NCI-H82 treated with DMSO at 0.1 percent for 48 hours (cell line): ENCODE measurements around the gene SPATA9.
"Not testable (repeated sequence)": the region's sequence is repeated elsewhere in the genome, so short reads cannot be mapped to it uniquely, and the experiment has no call there.

Experiments
- DNase-seq: peaks from one replicate; lab custom pipeline; 2025; ENCODE audit not compliant: unreplicated experiment; lab: John Stamatoyannopoulos, UW

SPATA9 gene

DNA sequence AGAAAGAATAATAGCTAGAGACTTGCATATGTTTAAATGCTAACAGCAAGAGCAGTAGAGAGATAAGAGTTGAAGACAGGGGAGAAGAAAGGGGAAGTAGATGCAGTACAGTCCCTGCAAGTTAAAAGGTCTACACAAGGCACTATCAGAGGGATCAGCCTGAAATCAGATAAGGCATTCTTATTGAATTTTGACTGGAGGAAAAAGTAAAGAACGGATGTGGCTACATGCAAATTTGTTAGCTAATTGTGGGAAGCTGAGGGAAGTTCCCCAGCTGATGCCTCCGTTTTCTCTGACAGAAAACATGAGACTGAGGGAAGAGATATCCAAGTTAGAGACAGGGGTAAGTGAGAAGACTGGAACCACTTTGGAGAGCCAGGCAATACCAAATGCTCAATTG lies 35.4 kb upstream of the SPATA9 start:
- DNase-seq: no peak

DNA sequence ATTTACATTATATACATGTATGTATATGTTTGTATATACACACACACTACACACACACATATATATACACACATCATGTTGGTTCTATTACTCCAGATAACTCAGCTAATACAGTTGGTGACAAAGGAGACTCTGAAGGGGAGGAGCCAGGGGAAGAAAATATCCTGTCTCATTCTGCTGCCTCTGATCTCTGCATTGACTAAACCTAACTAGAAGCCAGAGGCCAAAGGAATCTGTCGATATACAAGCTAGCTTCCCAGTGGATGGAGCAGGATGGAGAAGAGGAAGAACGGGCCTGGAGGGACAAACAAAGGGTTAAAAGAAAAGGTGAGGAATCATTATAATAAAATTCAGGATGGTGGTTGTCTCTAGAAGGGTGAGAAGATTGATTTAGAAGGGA lies 34.6 kb upstream of the SPATA9 start:
- no peak for DNase-seq

DNA sequence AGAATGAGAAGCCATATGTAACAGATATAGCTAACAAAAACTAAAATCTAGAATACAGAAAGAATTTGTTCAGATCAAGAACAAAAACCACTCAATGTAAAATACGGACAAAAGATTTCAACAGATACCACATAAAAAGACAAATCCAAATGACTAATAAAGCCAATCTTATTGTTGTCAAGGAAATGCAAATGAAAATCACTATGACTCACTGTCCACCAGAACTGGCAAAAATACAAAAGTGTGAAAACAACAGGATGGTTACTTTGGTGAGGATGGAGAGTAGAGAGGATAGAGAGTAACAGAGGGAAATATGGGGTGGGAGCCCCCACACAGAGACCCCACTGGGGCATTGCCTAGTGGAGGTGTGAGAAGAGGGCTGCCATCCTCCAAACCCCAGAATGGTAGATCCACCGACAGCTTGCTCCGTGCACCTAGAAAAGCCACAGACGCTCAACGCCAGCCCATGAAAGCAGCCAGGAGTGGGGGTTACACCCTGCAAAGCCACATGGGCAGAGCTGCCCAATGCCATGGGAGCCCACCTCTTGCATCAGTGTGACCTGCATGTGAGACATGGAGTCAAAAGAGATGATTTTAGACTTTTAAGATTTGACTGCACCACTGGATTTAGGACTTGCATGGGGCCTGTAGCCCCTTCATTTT lies 33.1 kb upstream of the SPATA9 start:
- no peak for DNase-seq

DNA sequence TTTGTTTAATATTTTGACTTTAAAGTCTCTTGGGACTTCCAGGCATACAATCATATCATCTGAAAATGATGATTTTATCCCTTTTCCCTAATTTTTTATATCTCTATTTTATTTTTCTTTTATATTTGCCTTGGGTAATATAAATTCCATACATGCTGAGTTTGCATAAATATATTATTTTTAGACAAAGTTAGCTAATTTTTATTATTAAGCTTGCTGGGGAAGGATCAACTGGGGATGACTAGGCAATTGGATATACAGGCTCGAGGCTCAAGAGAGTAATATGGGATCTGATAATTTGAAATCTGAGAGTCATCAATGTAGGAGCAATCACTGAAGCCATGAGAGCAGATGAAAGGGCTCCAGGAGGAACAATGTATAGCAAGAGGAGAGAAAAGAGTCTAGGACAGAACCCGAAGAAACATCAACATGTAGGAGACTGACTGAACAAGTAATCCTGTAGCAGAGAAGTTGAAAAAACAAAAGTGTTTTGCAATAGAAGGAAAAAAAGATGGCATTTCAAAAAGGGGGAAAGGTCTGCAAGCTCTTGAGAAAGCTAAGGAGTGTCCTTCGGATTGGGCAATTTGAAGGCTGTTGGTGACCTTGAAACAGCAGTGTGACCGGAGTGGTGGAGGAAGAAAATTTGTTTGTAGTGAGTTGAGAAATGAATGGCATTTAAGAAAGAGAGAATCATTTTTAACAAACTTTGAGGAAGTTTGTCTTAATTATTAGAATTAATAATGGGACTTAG lies 31.3 kb upstream of the SPATA9 start:
- DNase-seq: no peak

DNA sequence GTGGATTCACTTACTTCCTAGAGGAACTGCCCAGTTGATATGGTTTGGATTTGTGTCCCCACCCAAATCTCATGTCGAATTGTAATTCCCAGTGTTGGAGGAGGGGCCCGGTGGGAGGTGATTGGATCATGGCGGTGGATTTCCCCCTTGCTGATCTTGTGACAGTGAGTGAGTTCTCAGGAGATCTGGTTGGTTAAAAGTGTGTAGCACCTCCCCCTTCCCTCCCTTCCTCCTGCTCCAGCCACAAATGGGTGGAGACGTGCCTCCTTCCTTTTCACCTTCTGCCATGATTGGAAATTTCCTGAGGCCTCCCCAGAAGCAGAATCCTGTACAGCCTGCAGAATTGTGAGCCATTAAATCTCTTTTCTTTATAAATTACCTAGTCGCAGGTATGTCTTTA lies 30.5 kb upstream of the SPATA9 start:
- not testable (repeated sequence) for DNase-seq

DNA sequence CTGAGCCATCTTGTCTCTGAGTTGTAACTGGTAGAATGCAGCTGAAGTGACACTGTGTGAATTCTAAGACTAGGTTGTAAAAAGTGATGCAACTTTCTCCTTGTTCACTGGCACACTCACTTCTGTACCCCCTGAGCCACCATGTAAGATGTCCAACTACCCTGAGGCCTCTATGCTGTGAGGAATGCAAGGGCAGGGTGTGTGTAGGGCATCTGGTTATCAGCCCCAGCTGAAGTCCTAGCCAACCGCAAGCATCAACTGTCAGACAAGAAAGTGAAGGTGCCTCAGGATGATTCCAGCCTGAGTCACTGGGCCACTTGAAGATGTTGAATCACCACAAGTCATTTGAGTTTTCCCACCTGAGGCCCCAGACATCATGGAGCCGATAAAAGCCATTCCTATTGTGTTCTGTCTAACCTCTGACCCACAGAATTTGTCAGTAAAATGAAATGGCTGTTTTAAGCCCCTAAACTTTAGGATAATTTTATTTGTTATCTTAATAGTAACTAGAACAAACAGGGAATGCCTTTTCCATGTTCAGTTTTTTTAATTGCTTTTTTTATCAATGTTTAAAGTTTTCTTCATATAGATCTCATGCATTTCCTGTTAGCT lies 29.7 kb upstream of the SPATA9 start:
- DNase-seq: no peak

DNA sequence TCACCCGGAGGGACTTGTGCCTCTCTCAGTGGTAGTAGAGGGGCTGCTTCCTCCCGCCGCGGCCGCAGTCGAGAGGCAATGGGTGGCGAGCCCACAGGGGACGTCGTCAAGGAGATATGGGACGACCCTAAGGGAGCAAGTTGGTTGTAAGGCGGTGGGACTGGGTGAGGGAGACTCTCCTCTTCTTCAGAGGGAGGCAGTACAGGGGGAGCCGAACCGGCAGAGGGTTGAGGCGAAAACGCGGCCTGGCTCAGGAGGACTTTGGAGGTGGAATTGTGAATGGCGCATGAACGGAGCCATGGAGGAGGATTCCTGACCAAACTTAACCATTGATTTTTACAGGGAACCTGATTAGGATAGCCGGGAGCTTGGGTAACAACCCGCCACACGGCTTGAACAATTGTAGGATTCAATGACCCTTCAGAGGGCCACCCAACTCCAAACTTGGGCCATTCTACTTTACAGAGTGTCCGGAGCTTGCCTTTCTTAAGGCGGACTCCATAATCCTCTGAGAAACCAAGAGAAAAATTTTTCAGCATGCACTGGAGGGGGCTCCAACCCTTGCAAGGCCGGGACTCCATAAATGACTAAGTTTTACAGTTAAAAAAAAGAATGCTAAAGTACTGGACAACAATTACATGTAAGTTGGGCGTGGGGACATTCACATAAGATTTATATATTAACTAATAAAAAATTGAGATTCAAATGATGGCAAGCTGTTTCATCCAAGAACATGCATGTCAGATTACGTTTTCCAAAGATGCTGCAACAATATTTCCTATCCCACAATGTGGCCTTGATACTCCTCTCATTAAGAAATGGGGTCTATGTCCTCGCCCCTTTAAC lies 28.9 kb upstream of the SPATA9 start:
- no peak for DNase-seq

DNA sequence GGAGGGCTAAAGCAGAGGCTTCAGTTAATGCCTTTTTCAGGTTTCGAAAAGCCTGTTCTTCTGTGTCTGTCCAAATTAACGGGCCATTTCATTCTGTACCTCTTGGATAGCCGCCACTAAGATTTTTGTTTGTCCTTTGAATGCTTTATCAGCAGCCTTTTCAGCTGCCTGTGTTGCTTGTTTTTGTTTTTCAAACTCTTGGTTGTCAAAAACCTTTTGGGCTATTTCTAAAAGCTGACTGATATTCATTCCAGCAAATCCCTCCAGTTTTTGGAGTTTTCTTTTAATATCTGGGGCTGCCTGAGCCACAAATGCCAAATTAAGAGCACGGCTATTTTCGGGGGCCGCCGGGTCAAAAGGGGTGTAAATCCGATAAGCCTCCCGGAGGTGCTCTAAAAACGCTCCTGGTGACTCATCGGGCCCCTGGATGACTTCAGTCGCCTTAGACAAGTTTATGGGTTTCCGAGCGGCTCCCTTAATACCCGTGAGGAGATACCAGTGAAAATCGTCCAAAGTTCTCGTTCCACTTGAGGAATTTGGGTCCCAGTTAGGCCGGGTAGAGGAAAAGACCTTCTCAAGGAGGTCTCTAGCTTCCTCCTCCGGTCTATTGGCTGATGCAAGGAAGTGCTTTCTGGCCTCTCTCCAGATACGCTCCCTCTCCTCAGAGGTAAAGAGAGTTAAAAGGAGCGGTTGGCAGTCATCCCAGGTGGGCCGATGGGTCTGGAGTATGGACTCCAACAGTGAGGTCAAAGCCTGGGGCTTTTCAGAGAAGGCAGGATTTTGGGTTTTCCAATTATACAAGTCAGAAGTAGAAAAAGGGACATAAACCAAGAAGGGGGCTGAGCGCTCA lies 28.1 kb upstream of the SPATA9 start:
- not testable (repeated sequence) for DNase-seq

DNA sequence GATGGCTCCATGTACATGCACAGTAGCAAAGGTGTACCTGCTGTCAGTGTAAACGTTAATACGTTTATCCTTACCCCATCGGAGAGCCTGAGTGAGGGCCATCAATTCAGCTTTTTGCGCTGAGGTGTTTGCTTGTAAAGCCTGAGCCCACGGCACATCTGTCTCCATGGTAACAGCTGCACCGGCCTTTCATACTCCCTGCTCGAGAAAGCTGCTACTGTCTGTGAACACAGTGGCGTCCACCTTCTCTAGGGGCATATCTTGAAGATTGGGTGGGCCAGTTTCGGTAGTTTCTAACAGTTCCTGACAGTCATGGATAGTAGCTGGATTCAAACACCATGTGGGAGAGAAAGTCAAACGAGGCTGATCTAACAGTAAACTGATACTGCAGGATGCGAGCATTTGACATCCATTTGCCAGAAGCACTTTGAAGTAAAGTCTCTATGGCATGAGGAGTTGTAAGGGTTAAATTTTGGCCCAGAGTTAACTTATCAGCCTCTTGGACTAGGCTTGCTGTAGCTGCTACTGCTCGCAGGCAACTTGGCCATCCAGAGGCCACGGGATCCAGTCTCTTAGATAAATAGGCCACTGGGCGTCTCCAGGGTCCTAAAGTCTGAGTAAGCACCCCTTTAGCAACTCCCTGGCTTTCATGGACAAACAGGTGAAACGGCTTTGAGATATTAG lies 27.3 kb upstream of the SPATA9 start:
- no peak for DNase-seq

DNA sequence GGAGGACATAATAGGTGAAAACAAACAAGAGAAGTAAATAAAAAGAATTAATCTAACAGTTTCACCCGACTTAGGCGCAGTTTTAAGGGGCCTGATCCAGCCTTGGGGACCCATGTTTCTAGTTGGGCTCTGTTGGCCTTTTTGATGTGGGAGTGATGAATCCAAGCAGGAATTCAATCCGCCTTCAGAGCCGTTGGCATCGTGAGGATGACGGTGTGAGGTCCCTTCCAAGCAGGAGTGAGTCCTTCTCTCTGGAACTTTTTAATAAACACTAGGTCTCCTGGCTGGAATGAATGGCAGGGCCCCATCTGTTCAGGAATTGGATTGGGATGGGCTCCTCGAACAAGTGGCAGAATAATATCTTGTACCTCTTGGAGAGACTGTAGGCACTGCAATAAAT lies 26.1 kb upstream of the SPATA9 start:
- no peak for DNase-seq

DNA sequence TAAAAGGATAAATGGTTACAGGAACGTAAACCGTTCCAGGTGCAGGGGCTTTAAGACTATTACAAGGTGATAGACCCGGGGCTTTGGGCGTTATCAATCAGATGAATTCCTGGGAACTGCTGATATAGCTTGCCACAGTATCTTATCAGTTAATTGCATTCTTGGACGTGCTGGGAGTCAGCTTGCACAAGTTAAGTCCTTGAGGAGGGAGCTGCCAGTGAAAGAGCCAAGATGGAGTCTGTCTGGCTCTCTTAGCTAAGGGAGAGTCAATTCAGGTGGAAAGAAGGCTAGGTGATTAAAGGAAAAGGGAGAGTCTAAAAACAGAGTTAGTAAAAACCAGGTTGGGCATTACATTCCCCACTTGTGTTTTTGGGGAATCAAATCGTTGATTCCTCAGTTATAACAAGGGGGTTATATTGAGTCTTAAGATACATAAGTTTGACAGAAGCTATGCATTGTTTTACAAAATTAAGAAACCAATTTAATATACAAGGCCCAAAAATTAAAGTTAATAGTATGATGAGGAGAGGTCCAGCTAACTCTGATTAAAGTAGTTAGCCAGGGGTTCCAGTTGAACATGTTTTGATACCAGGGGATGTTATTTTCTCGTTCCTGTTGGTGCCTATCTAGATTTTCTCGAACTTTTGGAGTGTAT lies 24.9 kb upstream of the SPATA9 start:
- not testable (repeated sequence) for DNase-seq

DNA sequence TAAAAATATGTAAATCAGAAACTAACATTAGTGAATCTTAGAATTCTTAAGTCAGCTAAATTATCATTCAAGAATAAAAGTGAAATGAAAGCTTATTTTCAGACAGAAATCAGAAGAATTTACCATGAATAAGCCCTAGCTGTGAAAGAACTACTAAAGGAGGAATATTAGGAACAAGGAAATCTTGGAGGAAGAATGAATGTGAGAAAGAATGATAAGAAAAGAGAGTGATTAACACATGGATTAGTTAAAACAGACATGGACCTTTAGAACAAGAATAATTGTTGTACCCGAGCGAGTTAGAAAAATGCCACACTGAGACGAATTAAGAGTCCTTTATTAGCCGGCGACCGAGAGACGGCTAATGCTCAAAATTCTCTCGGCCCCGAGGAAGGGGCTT lies 24.3 kb upstream of the SPATA9 start:
- no peak for DNase-seq

DNA sequence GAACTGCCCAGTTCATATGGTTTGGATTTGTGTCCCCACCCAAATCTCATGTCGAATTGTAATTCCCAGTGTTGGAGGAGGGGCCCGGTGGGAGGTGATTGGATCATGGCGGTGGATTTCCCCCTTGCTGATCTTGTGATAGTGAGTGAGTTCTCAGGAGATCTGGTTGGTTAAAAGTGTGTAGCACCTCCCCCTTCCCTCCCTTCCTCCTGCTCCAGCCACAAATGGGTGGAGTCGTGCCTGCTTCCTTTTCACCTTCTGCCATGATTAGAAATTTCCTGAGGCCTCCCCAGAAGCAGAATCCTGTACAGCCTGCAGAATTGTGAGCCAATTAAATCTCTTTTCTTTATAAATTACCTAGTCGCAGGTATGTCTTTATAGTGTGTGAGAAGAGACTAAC lies 23.4 kb upstream of the SPATA9 start:
- DNase-seq: not testable (repeated sequence)

DNA sequence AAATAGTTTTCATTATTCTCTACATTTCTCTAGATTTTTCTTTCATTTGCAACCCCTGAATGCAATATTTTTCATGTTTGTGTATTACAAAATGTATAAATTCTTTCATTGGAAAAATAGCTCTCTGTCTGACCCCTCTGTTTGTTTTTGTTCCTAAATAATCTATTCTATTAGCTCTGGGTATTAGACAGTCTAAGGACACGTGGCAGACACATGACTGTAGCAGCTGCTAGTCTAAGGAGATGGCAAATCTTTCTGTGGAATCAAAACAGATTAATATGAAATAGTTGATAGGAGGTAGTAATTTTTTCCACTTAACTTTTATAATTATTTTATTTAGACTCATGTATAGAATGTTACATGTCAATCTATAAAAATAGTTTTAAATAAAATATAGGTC lies 21.4 kb upstream of the SPATA9 start:
- no peak for DNase-seq

DNA sequence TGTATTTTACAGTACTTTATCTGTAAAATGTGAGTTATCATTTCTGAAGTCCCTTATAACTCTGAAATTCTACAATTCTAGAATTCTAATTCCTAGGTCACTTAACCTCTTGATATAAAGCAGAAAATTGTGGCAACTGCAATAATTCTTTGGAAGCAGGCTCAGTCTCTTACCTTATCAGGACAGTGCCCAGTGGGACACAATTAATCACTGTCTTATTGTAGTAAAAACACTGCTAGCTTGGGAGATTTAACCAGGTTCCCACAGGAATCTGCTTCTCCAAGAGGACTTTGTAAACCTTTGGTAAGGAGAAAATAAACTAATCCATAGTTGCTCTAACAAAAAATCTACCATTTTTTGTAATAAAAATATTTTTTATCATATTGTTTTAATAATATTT lies 18.3 kb upstream of the SPATA9 start:
- no peak for DNase-seq

DNA sequence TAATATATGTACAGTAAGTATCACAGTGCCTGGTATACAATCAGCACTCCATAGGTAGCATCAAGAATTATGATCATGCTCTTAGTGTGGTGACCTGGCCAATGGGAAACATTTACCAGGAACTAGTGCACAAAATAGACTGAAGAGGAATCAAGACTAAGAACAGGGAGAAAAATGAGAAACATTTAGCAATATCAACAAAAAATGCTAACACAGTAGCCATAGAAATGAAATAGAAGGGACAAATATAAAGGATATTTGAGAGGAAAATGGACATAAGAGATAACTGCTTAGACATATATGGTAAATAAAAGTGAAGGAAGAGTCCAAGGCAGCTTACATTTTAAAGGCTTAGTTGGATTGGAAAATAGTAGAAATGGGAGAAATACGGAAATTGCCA lies 16.5 kb upstream of the SPATA9 start:
- DNase-seq: no peak

DNA sequence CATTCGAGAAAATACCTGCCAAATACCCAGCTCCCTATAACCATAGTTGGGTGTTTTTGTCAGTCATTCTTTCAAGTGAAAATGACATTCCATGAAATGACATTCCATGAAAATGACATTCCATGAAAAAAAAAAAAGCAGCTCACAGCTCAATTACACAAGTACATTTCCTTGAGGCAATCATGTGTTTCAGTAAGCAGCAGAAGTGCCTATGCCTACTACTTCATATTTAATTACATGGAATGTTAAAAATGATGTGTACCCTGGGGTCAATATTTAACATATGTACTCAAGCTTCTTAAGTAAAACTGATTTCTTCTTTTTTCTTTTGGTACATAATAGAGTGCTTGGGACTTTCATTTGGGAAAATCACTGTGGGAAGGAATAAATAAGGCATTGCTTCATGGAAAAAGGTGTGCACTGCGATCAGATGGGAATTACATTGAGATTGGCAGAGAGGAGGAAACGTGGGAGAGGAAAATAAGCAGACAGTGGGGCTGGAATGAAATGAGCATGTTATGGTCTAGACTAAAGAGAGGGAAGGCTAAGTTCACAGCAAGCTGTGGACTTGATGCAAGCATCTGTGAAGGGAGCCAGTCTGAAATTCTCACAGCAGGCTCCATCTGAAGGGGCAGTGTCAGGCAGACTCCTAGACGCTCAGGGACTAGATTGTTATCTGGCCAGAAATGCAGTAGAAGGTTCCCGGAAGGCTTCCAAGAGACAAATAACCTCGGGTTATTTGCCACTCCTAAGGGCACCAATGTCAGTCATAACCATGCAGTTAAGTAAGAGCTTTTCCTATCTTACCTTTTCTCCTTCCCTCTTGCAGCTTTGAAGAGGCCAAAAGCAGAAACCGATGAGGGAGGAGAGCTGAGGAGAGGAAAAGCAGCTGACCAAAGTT lies 15.2 kb upstream of the SPATA9 start:
- DNase-seq: no peak

DNA sequence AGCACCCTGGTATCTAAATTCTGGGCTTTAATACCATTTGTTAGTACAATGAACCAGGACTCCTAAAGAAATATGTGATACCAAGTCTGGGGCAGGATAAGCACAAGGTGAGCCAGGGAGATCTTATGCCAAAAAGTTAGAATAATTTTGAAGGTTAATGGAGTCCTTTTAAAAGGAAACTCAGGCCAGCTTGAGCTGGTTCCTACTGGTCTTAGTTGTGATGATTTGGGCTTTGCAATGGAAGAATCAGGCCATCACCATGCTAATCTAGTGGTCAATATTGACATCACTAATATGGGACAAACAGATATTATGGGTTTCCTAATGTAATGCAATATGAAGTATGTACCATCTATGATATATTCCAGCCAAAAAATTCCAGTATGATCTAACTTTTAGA lies 7.5 kb upstream of the SPATA9 start:
- no peak for DNase-seq

DNA sequence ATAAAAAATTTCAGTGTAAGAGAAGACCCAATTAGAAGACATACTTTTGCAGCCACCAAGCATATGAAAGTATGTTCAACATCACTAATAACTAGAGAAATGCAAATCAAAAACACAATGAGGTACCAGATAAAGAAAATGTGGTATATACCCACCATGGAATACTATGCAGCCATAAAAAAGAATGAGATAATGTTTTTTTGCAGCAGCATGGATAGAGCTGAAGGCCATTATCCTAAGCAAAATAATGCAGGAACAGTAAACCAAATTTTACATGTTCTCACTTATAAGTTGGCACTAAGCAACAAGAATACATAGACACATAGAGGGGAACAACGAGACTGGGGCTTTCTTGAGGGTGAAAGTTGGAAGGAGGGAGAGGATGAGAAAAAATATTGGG lies 6.9 kb upstream of the SPATA9 start:
- DNase-seq: no peak
